Erythroblast (primary cell): ENCODE results near the gene RAB38.

ENCODE experiments used
- GATA1 ChIP-seq: IDR thresholded peaks from 2 replicates; pipeline ENCODE4 v1.6.1; 2011; ENCODE audit warnings: low read depth, mild to moderate bottlenecking, control low read depth, low read length, moderate library complexity
- POLR2A ChIP-seq: IDR thresholded peaks from 2 replicates; pipeline ENCODE4 v1.6.1; 2011; ENCODE audit warnings: mild to moderate bottlenecking, low read length

DNA sequence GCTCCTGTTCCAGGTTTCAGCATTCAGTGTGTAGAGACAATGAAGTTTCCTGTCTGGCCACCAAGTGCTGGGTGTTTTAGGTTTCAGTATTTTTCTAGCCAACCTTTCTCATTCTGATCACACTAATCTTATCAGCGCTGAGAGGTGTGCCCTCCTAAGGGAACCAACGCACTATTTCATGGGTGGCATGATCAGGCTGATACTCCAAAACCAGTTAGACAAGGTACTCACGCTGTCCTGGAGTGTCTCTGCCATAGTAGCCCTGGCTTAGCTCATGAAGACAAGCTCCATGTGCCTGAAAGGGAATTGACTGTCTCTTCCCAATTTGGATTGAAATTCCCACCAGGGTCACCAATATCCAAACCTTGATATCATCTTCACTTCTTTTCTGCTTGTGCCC is 8.0 kb upstream of the RAB38 start:
- TF ChIP-seq POLR2A (no peak), GATA1 (no peak)
